ENCODE measurements around the gene BFSP2.

BFSP2 gene

DNA sequence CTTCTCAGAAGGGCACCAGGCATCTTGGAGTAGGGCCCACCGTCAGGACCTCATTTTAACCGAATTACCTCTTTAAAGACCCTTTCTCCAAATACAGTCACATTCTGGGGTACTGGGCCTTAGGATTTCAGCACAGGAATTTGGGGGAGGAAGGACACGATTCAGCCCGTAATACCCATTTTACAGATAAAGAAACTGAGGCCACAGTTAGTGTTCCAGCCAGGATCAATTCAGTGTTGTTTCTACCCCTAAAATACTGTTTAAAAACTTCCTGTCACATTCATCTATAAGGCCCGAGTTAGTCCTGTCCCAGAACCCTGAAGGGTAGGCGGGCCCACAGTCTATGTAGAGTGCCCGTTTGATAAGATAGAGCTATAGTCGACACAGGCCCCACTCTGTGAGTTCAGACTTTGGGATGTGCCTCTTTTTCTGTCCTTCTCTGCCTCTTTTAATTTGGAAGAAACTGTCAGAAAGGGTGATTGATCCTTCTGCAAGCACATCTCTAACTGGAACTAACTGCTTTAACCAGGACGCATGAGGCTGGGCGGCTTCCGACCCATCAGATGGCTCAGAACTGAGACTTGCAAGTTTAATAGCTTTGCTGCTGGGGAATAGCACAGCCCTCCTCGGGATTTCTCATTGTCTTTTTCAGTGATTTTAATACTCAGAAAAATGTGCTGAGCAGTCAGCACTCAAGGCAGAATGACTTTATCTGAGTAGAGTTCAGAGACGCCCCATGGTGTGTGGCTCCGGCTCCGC is 19.5 kb downstream of the BFSP2 start:
- no peaks in the 10 kb centered on the region for H3K9me3 ChIP-seq (ENCODE audit: control insufficient read depth, insufficient read depth, low read length)
- H3K79me2 ChIP-seq (ENCODE audit: control insufficient read depth, low read length): no peaks in the 10 kb centered on the region
- peaks cover 8% of the 10 kb centered on the region for H3K4me1 ChIP-seq (ENCODE audit: control insufficient read depth, low read length)
- H3K4me2 ChIP-seq (ENCODE audit: low read length): no peak overlapping the region
- no peaks in the 10 kb centered on the region for H3K36me3 ChIP-seq (ENCODE audit: control insufficient read depth, low read length)
- no peaks in the 10 kb centered on the region for H3K27me3 ChIP-seq (ENCODE audit: control insufficient read depth, low read length)
- no peak overlapping the region for H3K27ac ChIP-seq (ENCODE audit: low read depth, low read length)
- H4K20me1 ChIP-seq (ENCODE audit: control insufficient read depth, insufficient read depth, low read depth, low read length): no peaks in the 10 kb centered on the region
- no peak for TF ChIP-seq EZH2phosphoT487 (IDR thresholded peaks at IDR 0.05; ENCODE audit: borderline replicate concordance, low read length)
- TF ChIP-seq, protein P1, sequence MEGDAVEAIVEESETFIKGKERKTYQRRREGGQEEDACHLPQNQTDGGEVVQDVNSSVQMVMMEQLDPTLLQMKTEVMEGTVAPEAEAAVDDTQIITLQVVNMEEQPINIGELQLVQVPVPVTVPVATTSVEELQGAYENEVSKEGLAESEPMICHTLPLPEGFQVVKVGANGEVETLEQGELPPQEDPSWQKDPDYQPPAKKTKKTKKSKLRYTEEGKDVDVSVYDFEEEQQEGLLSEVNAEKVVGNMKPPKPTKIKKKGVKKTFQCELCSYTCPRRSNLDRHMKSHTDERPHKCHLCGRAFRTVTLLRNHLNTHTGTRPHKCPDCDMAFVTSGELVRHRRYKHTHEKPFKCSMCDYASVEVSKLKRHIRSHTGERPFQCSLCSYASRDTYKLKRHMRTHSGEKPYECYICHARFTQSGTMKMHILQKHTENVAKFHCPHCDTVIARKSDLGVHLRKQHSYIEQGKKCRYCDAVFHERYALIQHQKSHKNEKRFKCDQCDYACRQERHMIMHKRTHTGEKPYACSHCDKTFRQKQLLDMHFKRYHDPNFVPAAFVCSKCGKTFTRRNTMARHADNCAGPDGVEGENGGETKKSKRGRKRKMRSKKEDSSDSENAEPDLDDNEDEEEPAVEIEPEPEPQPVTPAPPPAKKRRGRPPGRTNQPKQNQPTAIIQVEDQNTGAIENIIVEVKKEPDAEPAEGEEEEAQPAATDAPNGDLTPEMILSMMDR (IDR thresholded peaks at IDR 0.05; ENCODE audit: low read depth, low read length, poor library complexity, severe bottlenecking): no peak
- no peak overlapping the region for H3K4me3 ChIP-seq (ENCODE audit: low read length)
- H3K9me2 ChIP-seq (replicated peaks; ENCODE audit: control insufficient read depth, low read length): no peaks in the 10 kb centered on the region
- H3F3A ChIP-seq (ENCODE audit: control insufficient read depth, insufficient read depth): no peaks in the 10 kb centered on the region

GRCh38 chr3:133424937-133425869 is 25.3 kb downstream of the BFSP2 start:
- Histone ChIP-seq H3K9me3 (ENCODE audit: control insufficient read depth, insufficient read depth, low read length) (no peaks in the 10 kb centered on the region), H3K36me3 (ENCODE audit: control insufficient read depth, low read length) (no peaks in the 10 kb centered on the region), H3K79me2 (ENCODE audit: control insufficient read depth, low read length) (no peaks in the 10 kb centered on the region), H4K20me1 (ENCODE audit: control insufficient read depth, insufficient read depth, low read depth, low read length) (no peaks in the 10 kb centered on the region), H3K4me3 (ENCODE audit: low read length) (no peak overlapping the region), H3K27me3 (ENCODE audit: control insufficient read depth, low read length) (no peaks in the 10 kb centered on the region), H3K27ac (ENCODE audit: low read depth, low read length) (no peak overlapping the region), H3F3A (ENCODE audit: control insufficient read depth, insufficient read depth) (0 out of 2 replicates have a peak, but pooled peaks cover 6% of the 10 kb centered on the region), H3K4me1 (ENCODE audit: control insufficient read depth, low read length) (peaks cover 20% of the 10 kb centered on the region), H3K9me2 (replicated peaks; ENCODE audit: control insufficient read depth, low read length) (no peaks in the 10 kb centered on the region), H3K4me2 (ENCODE audit: low read length) (no peak overlapping the region)
- TF ChIP-seq EZH2phosphoT487 (IDR thresholded peaks at IDR 0.05; ENCODE audit: borderline replicate concordance, low read length): no peak
- TF ChIP-seq, protein P1 (IDR thresholded peaks at IDR 0.05; ENCODE audit: low read depth, low read length, poor library complexity, severe bottlenecking): no peak

- Histone ChIP-seq H3K79me2 (ENCODE audit: control insufficient read depth, low read length) (no peaks in the 10 kb centered on the region), H3K4me3 (ENCODE audit: low read length) (no peak overlapping the region), H3K4me2 (ENCODE audit: low read length) (no peak overlapping the region), H3K4me1 (ENCODE audit: control insufficient read depth, low read length) (peaks cover 20% of the 10 kb centered on the region), H3K9me3 (ENCODE audit: control insufficient read depth, insufficient read depth, low read length) (no peaks in the 10 kb centered on the region), H3K27me3 (ENCODE audit: control insufficient read depth, low read length) (no peaks in the 10 kb centered on the region), H3K36me3 (ENCODE audit: control insufficient read depth, low read length) (no peaks in the 10 kb centered on the region), H3F3A (ENCODE audit: control insufficient read depth, insufficient read depth) (0 out of 2 replicates have a peak, but pooled peaks cover 6% of the 10 kb centered on the region), H3K27ac (ENCODE audit: low read depth, low read length) (no peak overlapping the region), H3K9me2 (replicated peaks; ENCODE audit: control insufficient read depth, low read length) (no peaks in the 10 kb centered on the region), H4K20me1 (ENCODE audit: control insufficient read depth, insufficient read depth, low read depth, low read length) (no peaks in the 10 kb centered on the region)
- TF ChIP-seq, protein P1 (IDR thresholded peaks at IDR 0.05; ENCODE audit: low read depth, low read length, poor library complexity, severe bottlenecking): no peak
- TF ChIP-seq EZH2phosphoT487 (IDR thresholded peaks at IDR 0.05; ENCODE audit: borderline replicate concordance, low read length): no peak
Measured at GRCh38 chr3:133425898-133426297, 26.0 kb downstream of the BFSP2 start.
